ENCODE results near the gene CD300LG.

GRCh38 chr17:43834106-43834505 lies 12.9 kb upstream of the CD300LG start:
- TF ChIP-seq CTCF (IDR thresholded peaks at IDR 0.05) = no peak
- no peak for TF ChIP-seq POLR2AphosphoS5 (IDR thresholded peaks at IDR 0.05)
- TF ChIP-seq POLR2A (IDR thresholded peaks at IDR 0.05) = no peak

Data from prostate gland (tissue), 2 donors.